ENCODE results near the gene NOL4L.
"Not testable (repeated sequence)": the region's sequence is repeated elsewhere in the genome, so short reads cannot be mapped to it uniquely, and the experiment has no call there.

NOL4L gene

GRCh38 chr20:32595143-32595542 lies 10.0 kb upstream of the NOL4L start:
- DNase-seq = no peak

DNA sequence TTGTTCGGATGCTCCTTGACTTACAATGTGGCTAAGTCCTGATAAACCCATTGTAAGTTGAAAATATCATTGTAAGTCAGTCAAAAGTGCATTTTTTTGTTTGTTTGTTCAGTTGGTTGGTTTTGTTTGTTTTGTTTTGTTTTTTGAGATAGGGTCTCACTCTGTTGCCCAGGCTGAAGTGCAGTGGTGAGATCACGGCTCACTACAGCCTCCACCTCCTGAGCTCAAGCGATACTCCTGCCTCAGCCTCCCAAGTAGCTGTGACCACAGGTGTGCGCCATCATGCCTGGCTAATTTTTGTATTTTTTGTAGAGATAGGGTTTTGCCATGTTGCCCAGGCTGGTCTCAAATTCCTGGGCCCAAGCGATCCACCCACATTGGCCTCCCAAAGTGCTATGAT lies 9.5 kb upstream of the NOL4L start:
- not testable (repeated sequence) for DNase-seq

GRCh38 chr20:32594204-32594603 lies 9.1 kb upstream of the NOL4L start:
- DNase-seq = no peak

DNA sequence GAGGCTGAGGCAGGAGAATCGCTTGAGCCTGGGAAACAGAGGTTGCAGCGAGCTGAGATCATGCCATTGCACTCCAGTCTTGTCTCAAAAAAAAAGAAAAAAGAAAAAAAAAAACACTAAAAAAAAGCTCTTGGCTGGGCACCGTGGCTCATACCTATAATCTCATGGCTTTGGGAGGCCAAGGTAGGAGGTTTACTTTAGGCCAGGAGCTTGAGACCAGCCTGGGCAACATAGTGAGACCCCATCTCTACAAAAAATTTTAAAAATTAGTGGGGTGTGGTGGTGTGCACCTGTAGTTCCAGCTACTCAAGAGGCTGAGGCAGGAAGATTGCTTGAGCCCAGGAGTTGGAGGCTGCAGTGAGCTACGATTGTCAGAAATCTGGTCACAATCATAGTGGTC lies 7.5 kb upstream of the NOL4L start:
- not testable (repeated sequence) for DNase-seq

- DNase-seq = no peak
Observed at GRCh38 chr20:32592022-32592421, 6.9 kb upstream of the NOL4L start.

DNA sequence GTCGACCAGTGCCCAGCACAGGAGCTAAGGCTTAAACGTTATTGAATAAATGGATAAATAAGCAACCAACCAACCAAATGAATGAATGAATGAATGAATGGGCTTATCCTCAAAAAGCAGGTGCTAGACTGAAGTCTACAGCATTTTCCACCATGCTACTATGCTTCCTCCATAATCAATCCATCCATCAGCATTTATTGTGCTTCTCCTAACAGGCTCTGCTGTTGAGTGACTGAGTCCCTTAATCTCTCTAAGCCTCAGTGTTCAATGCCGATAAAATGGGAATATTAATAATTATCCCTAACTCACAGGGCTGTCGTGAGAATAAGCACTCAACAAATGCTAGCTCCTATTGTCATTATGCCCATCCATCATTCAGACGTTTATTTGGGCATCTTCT lies 4.6 kb upstream of the NOL4L start:
- DNase-seq = no peak

DNA sequence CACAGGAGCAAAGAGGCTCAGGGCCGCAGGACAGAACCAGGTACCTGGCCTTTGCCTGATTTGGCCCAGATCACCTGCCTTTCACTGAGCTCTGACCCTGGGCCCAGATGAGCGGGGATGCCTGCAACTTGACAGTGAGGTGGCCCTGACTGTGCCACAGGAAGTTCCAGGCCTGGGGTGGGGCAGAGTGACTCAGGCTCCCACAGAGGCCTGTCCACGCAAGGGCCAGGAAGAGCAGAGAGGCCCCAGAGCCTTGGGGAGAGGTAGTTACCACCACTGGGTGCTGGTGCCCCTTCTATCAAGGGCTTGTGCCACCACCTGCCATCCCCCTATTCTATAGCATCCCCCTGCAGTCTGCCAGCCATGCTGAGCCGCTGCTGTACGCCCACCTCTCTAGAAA lies 4.1 kb upstream of the NOL4L start:
- no peak for DNase-seq

DNA sequence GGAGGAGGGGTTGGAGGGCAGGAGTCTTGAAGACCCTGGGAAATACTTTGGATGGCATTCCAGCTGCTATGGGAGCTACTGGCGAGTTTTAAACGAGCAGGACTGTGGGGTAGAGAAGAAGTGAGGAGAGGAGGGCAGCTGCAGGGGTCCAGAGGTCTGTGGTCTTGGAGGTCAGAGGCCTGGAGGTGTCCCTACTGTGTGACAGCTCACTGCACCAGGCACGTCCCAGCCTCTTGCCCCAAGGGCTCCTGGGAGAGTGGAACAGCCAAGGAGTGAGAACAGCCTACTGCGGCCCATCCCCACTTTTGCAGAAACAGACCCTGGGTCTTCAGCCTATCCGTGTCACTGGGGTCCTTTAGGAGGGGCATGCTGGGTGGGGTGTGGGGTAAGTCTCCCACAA lies 2.9 kb upstream of the NOL4L start:
- no peak for DNase-seq

DNA sequence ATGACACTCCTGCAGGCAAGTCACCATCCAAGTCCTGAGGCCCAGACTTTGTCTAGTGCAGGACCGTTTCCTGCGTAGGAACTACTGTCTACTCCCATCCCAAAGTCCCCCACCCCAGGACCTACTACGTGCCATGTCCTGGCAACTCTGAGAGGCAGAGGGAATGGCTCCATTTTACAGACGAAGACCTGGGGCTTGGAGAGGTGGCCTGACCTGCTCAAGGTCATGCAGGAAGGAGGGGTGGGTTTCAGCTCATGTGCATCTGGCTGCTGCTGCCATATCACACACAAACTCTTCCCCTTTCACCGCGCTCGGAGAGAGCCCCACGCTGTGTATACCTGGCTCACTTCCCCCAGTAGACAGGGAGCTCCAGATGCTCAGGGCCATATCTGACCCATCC lies 1.2 kb upstream of the NOL4L start:
- DNase-seq = no peak

- no peak for DNase-seq
Observed at GRCh38 chr20:32585586-32586127, 524 bp upstream of the NOL4L start.

DNA sequence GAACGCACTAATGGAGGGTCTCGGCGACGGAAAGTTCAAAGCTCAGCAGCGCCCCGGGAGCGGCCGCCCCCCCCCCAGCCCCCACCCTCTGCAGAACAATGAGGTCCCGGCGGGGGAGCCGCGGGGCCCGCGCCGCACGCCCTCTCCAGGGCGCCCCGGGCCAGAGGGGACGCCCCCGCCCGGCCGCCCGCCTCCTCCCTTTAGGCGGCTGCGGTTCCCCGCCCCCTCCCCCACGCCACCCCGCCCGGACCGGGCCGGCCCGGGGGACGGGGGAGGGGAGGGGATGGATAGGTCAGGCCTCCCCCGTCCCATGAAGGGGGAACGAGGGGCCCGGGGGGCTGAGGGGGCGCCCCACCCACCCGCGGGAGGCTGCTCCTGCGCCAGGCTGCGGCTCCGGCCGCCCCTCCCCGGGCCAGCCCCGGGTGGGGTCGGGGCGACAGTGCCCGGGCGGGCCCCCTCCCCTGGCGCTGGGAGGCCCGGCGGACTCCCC lies 1.5 kb downstream of the NOL4L start:
- DNase-seq = no peak

GRCh38 chr20:32582659-32583580 lies 2.2 kb downstream of the NOL4L start:
- no peak for DNase-seq

- no peak for DNase-seq
Observed at GRCh38 chr20:32581839-32582658, 3.1 kb downstream of the NOL4L start.

DNA sequence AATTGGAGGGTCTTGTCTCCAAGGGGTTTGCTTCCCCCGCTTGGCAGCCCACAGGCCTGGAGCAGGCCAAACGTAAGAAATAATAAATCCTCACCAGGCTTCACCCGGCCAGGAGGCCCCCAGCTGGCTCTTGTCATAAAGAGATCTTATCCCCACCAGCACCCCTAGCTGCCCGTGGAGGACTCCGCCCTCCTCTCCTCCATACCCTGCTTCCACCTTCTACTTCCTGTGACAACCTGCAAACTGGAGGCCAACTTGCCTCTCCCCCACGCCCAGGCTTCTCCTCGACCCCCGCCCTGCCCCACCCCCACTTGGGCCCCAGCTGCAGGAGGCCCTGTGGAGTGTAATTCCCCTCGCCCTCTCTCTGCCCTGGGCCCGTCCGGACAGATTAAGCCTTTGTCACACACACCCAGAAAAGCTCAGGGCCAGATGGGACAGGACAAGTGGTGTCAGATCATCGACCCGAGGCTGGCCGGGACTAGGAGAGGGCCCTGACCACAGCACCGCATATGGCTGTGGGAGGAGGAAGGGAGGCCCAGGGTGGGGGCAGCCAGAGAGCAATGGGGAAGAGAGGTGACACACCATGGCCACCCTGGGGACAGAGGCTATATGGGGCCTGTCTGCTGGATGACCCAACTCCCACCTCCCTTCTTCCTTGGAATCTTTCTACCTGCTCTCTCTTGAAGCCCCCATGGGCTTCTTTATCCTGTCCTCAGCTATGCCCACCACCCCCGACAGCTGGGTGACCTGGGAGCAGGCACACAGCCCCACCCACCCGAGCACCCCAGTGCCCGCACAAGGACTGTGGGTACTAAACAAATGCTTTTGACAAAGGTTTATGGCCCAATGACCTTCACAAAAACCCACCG lies 3.9 kb downstream of the NOL4L start:
- no peak for DNase-seq

- DNase-seq = no peak
Observed at GRCh38 chr20:32580219-32580969, 4.7 kb downstream of the NOL4L start.

GRCh38 chr20:32578840-32579390 lies 6.2 kb downstream of the NOL4L start:
- no peak for DNase-seq

GRCh38 chr20:32578062-32578461 lies 7.1 kb downstream of the NOL4L start:
- DNase-seq = not testable (repeated sequence)

DNA sequence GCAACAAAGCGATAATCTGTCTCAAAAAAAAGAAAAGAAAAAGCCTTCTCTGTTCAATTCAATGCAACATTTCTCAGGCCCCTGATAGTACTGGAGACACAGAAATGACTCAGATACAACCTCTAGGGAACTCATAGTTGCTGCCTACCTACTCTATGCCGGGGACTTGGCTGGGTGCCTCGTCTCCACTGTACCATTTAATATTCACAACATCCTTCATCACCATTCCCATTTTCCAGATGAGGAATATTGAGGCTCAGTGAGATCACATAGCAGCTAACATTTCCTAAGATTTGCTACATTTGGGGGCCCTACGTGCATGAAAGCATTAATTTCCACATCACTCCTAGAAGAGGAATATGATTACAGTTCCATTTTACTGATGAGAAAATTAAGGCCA lies 7.5 kb downstream of the NOL4L start:
- DNase-seq = no peak

GRCh38 chr20:32577023-32577422 lies 8.1 kb downstream of the NOL4L start:
- DNase-seq = no peak

DNA sequence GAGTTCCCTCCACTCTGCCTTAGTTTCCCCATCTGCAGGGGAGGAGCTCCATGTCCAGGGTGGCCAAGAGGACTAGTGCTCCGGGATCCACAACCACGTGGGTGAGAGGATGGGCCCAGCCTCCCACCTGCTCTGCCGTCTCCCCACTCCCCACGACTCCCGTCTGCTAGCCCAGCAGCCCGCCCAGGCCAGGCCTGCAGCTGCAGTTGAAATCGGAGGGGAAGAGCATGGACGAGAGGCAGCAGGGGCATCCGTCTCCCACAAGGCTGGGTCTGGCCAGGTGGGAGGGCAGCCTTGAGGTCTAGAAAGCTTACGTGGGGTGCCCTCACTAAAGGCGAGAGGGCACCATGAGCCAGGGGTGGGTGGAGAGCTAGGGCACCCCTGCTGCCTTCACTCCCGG lies 8.6 kb downstream of the NOL4L start:
- DNase-seq = no peak

- no peak for DNase-seq
Observed at GRCh38 chr20:32575805-32576204, 9.3 kb downstream of the NOL4L start.

DNA sequence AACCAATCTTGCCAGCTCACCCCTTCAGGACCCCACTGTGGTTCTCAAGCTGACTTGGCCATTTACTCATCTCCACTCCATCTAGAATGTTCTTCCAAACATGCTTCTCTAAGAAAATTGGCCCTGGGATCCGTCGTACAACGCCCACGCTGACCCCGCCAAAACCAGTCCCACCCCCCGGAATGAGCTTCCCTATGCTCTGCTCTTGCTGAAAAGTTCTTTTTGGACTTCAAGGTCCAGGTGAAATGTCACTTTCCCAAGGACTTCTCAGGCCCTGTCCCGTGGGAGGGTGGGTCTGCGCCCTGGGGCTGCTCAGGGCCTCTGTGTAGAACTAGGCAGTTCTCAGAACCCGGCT lies 9.9 kb downstream of the NOL4L start:
- DNase-seq = no peak
